Stomach (tissue), 4 donors: ENCODE data around the gene PEMT.

ENCODE experiments used
- CTCF ChIP-seq, 7 experiments: fragments of 450-650 bp in 4 of 7; fragments of 200-600 bp in 3 of 7; sonication (generic) in 3 of 7; IDR thresholded peaks; one replicate each; pipeline ENCODE4 v1.5.1; 2016 to 2019; ENCODE audit warnings: antibody characterized with exemption in 7 of 7, control low read depth in 2 of 7, mild to moderate bottlenecking in 1 of 7
- EP300 ChIP-seq: sonication (generic); formaldehyde crosslinking; IDR thresholded peaks from one replicate; pipeline ENCODE4 v1.6.1; 2017; ENCODE audit warnings: antibody characterized with exemption
- POLR2A ChIP-seq, 4 donors: fragments of 450-650 bp; IDR thresholded peaks; one replicate each; pipeline ENCODE4 v1.6.1; 2016; ENCODE audit warnings: antibody characterized with exemption in 4 of 4, control low read depth in 2 of 4, mild to moderate bottlenecking in 1 of 4, moderate library complexity in 1 of 4
- POLR2AphosphoS5 ChIP-seq, 3 donors: sonication (generic); formaldehyde crosslinking; IDR thresholded peaks; one replicate each; pipeline ENCODE4 v1.6.1; 2016; ENCODE audit warnings: antibody characterized with exemption in 3 of 3

GRCh38 chr17:17511293-17511741, 80.2 kb downstream of the PEMT start:
- TF ChIP-seq CTCF (IDR thresholded peaks at IDR 0.05) (no peak), POLR2A (IDR thresholded peaks at IDR 0.05) (no peak), POLR2AphosphoS5 (IDR thresholded peaks at IDR 0.05) (no peak), EP300 (no peak)
